ENCODE data around the gene SLC47A2. TPM values are rescaled to one million over a fixed set of nuclear protein-coding genes. Genes with fewer than 3 reads are reported as not detected.
A peak's percentile ranks its signal among the peaks of the same experiment; 100 is the strongest.

Gene SLC47A2
- total and polyA plus RNA-seq, 2 of the 13 experiments (the other 11 are each of a cell fraction or from before 2014, with no cell fraction given), result 0.04 TPM; not detected in 1

DNA sequence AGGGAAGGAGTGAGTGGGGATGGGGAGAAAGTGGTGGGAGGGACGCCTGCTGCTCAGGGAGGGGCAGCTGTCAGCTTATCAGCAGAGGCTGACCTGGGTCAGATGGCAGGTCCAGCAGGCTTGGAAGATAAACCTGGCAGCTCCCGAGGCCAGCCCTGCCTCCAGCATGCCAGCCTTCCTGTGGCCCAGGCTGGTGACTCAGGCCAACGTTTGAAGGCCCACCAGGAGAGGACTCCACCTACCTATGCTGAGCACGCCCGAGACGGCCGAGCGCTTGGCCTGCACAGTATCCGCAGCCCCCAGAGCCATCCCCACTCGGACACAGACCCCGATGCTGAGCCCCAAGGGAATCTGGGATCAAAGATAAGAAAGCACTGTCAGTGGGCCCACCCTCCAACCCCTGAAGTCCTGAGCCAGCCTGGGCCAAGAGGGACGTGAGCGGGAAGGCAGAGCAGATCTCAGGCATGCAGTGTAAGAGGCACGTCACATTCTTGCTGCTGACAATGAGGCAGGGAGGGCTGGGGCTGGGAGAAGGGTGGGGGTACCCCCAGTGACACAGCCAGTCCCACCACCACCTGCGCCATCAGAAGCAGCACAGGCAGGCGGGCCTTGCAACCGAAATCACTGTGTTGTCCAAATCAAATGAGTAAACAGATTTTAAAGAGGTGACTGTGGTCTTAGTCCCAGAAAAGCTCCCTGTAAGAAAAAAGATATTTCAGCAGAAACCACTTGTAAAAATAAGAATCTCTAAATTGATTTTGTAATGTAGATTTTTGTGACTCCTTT, 12.4 kb downstream of the SLC47A2 start (continued):
- TF ChIP-seq, protein P1, sequence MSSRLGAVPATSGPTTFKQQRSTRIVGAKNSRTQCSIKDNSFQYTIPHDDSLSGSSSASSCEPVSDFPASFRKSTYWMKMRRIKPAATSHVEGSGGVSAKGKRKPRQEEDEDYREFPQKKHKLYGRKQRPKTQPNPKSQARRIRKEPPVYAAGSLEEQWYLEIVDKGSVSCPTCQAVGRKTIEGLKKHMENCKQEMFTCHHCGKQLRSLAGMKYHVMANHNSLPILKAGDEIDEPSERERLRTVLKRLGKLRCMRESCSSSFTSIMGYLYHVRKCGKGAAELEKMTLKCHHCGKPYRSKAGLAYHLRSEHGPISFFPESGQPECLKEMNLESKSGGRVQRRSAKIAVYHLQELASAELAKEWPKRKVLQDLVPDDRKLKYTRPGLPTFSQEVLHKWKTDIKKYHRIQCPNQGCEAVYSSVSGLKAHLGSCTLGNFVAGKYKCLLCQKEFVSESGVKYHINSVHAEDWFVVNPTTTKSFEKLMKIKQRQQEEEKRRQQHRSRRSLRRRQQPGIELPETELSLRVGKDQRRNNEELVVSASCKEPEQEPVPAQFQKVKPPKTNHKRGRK (CRISPR knock-in tag; IDR thresholded peaks at IDR 0.05), result no peak
- TF ChIP-seq MTF1 (CRISPR knock-in tag; IDR thresholded peaks at IDR 0.05) (no peak), HOXA5 (CRISPR knock-in tag; IDR thresholded peaks at IDR 0.05) (no peak), ZNF33A (CRISPR knock-in tag; IDR thresholded peaks at IDR 0.05; ENCODE audit: borderline replicate concordance) (no peak), HDAC1 (CRISPR knock-in tag; IDR thresholded peaks at IDR 0.05) (no peak; the same call in 1 of the 2 replicates), SAFB2 (CRISPR knock-in tag; IDR thresholded peaks at IDR 0.05; ENCODE audit: borderline replicate concordance, low read depth) (no peak), CENPT (CRISPR knock-in tag; IDR thresholded peaks at IDR 0.05; ENCODE audit: low read depth) (no peak), NR1H2 (CRISPR knock-in tag; IDR thresholded peaks at IDR 0.05; ENCODE audit: borderline replicate concordance, low read depth) (no peak), ZNF432 (CRISPR knock-in tag; IDR thresholded peaks at IDR 0.05; ENCODE audit: borderline replicate concordance) (no peak), KDM4B (CRISPR knock-in tag; IDR thresholded peaks at IDR 0.05) (no peak), U2AF1 (optimal IDR thresholded peaks at IDR 0.05; ENCODE audit: low read depth, low read length) (no peak), REL (CRISPR knock-in tag; conservative IDR thresholded peaks at IDR 0.05) (no peak), KLF15 (CRISPR knock-in tag; IDR thresholded peaks at IDR 0.05; ENCODE audit: borderline replicate concordance) (no peak), EZH2 (conservative IDR thresholded peaks at IDR 0.05; ENCODE audit: low read depth, low read length) (no peak), MBD4 (IDR thresholded peaks at IDR 0.05; ENCODE audit: borderline replicate concordance, low read length) (no peak), REXO4 (CRISPR knock-in tag; IDR thresholded peaks at IDR 0.05; ENCODE audit: borderline replicate concordance) (no peak), TSC22D2 (CRISPR knock-in tag; IDR thresholded peaks at IDR 0.05; ENCODE audit: borderline replicate concordance) (no peak), MXI1 (IDR thresholded peaks at IDR 0.05; ENCODE audit: borderline replicate concordance, low read depth, low read length) (no peak), ZNF629 (CRISPR knock-in tag; conservative IDR thresholded peaks at IDR 0.05) (no peak), NR2F2 (IDR thresholded peaks at IDR 0.05; ENCODE audit: borderline replicate concordance, low read depth) (peak; percentile 83; the same call in 1 of the 2 replicates), YEATS2 (CRISPR knock-in tag; IDR thresholded peaks at IDR 0.05; ENCODE audit: borderline replicate concordance) (no peak), GFI1 (CRISPR knock-in tag; IDR thresholded peaks at IDR 0.05; ENCODE audit: borderline replicate concordance) (peak; percentile 82), MEIS1 (CRISPR knock-in tag; IDR thresholded peaks at IDR 0.05; ENCODE audit: borderline replicate concordance) (peak; percentile 76; the same call in 1 of the 2 replicates), ZNF335 (CRISPR knock-in tag; IDR thresholded peaks at IDR 0.05) (no peak), PHF5A (CRISPR knock-in tag; IDR thresholded peaks at IDR 0.05; ENCODE audit: low read depth, unreplicated experiment) (no peak)
- TF ChIP-seq, protein P2, sequence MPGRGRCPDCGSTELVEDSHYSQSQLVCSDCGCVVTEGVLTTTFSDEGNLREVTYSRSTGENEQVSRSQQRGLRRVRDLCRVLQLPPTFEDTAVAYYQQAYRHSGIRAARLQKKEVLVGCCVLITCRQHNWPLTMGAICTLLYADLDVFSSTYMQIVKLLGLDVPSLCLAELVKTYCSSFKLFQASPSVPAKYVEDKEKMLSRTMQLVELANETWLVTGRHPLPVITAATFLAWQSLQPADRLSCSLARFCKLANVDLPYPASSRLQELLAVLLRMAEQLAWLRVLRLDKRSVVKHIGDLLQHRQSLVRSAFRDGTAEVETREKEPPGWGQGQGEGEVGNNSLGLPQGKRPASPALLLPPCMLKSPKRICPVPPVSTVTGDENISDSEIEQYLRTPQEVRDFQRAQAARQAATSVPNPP (CRISPR knock-in tag; IDR thresholded peaks at IDR 0.05), result no peak
- TF ChIP-seq, protein P3, sequence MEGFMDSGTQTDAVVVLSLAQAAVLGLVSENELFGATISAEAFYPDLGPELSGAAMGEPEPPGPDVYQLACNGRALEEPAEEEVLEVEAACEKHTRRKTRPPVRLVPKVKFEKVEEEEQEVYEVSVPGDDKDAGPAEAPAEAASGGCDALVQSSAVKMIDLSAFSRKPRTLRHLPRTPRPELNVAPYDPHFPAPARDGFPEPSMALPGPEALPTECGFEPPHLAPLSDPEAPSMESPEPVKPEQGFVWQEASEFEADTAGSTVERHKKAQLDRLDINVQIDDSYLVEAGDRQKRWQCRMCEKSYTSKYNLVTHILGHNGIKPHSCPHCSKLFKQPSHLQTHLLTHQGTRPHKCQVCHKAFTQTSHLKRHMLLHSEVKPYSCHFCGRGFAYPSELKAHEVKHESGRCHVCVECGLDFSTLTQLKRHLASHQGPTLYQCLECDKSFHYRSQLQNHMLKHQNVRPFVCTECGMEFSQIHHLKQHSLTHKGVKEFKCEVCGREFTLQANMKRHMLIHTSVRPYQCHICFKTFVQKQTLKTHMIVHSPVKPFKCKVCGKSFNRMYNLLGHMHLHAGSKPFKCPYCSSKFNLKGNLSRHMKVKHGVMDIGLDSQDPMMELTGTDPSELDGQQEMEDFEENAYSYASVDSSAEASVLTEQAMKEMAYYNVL (CRISPR knock-in tag; IDR thresholded peaks at IDR 0.05; ENCODE audit: borderline replicate concordance), result peak; percentile 89
